HG03432 (cell line): ENCODE results near the gene IZUMO2.
"Not testable (repeated sequence)": the region's sequence is repeated elsewhere in the genome, so short reads cannot be mapped to it uniquely, and the experiment has no call there.

Experiments
- ATAC-seq: cut with Tn5 transposase; IDR thresholded peaks from one replicate; pipeline ENCODE4 v1.9.1; 2021; ENCODE audit warnings: mild to moderate bottlenecking, moderate library complexity; ENCODE audit not compliant: unreplicated experiment

The IZUMO2 gene

GRCh38 chr19:50140118-50140845, 22.8 kb downstream of the IZUMO2 start:
- not testable (repeated sequence) for ATAC-seq

- not testable (repeated sequence) for ATAC-seq
Observed at GRCh38 chr19:50136603-50137365, 26.3 kb downstream of the IZUMO2 start.

- ATAC-seq = not testable (repeated sequence)
Observed at GRCh38 chr19:50135856-50136602, 27.1 kb downstream of the IZUMO2 start.

GRCh38 chr19:50134777-50135719, 28.0 kb downstream of the IZUMO2 start:
- not testable (repeated sequence) for ATAC-seq

GRCh38 chr19:50133518-50134492, 29.3 kb downstream of the IZUMO2 start:
- ATAC-seq = not testable (repeated sequence)

- ATAC-seq = not testable (repeated sequence)
Observed at GRCh38 chr19:50104012-50104411, 59.1 kb downstream of the IZUMO2 start.

- ATAC-seq = not testable (repeated sequence)
Observed at GRCh38 chr19:50103405-50103804, 59.7 kb downstream of the IZUMO2 start.
